Neural cell (in vitro differentiated cells): ENCODE data around the gene PSMC6. TPM values are rescaled to one million over a fixed set of nuclear protein-coding genes. Genes with fewer than 3 reads are reported as not detected.

Experiments
- H2AFZ ChIP-seq: fragments of 200-600, 300-800 bp; sonication (generic), shearing (Covaris generic); 2 replicates; pipeline ENCODE4 v1.6.0; 2014; ENCODE audit warnings: low read depth, mild to moderate bottlenecking, antibody characterized with exemption, low read length, moderate library complexity
- H3F3A ChIP-seq: fragments of 200-600 bp; shearing (Covaris generic); 2 replicates; pipeline ENCODE4 v1.6.1; 2016; ENCODE audit warnings: mild to moderate bottlenecking, moderate library complexity, mixed read lengths, antibody characterized with exemption, low read length; ENCODE audit not compliant: insufficient read depth, poor library complexity, severe bottlenecking
- H3K27ac ChIP-seq: fragments of 200-600, 300-800 bp; sonication (generic), shearing (Covaris generic); 2 replicates; pipeline ENCODE4 v1.5.1; 2014; ENCODE audit warnings: mild to moderate bottlenecking, low read length, moderate library complexity
- H3K27me3 ChIP-seq: fragments of 300-800, 200-600 bp; sonication (generic), shearing (Covaris generic); 2 replicates; pipeline ENCODE4 v1.6.0; 2014; ENCODE audit warnings: mild to moderate bottlenecking, low read depth, low read length, moderate library complexity; ENCODE audit not compliant: insufficient read depth
- H3K36me3 ChIP-seq: fragments of 300-800, 200-600 bp; sonication (generic), shearing (Covaris generic); 2 replicates; pipeline ENCODE4 v1.5.1; 2014; ENCODE audit warnings: mild to moderate bottlenecking, antibody characterized with exemption, low read length, moderate library complexity; ENCODE audit not compliant: insufficient read depth
- H3K4me2 ChIP-seq: fragments of 300-800, 200-600 bp; sonication (generic), shearing (Covaris generic); 2 replicates; pipeline ENCODE4 v1.6.0; 2014; ENCODE audit warnings: mild to moderate bottlenecking, low read length
- H3K4me3 ChIP-seq: fragments of 300-800, 200-600 bp; sonication (generic), shearing (Covaris generic); 2 replicates; pipeline ENCODE4 v1.5.1; 2014; ENCODE audit warnings: mild to moderate bottlenecking, low read length, moderate library complexity
- H3K79me2 ChIP-seq: fragments of 200-600 bp; shearing (Covaris generic); replicated peaks from 2 replicates; pipeline ENCODE4 v1.6.0; 2014; ENCODE audit warnings: mild to moderate bottlenecking, low read length, moderate library complexity; ENCODE audit not compliant: insufficient read depth
- H3K9ac ChIP-seq: fragments of 300-800, 200-600 bp; sonication (generic), shearing (Covaris generic); 2 replicates; pipeline ENCODE4 v1.6.1; 2016; ENCODE audit warnings: mild to moderate bottlenecking, low read length, mixed read lengths
- H3K9me2 ChIP-seq: fragments of 200-600 bp; shearing (Covaris generic); 2 replicates; pipeline ENCODE4 v1.6.1; 2016; ENCODE audit warnings: mild to moderate bottlenecking, low read length, mixed read lengths; ENCODE audit not compliant: insufficient read depth
- H3K9me3 ChIP-seq: fragments of 200-600, 300-800 bp; sonication (generic), shearing (Covaris generic); 2 replicates; pipeline ENCODE4 v1.6.1; 2016; ENCODE audit warnings: mild to moderate bottlenecking, mixed run types, low read length, moderate library complexity, mixed read lengths
- H4K20me1 ChIP-seq: fragments of 200-600 bp; shearing (Covaris generic); 2 replicates; pipeline ENCODE4 v1.6.1; 2016; ENCODE audit warnings: mild to moderate bottlenecking, mixed run types; ENCODE audit not compliant: insufficient read depth
- EP300 ChIP-seq: fragments of 450-650 bp; conservative IDR thresholded peaks from 2 replicates; pipeline ENCODE4 v1.6.1; 2014; ENCODE audit warnings: antibody characterized with exemption, mild to moderate bottlenecking, moderate library complexity; ENCODE audit not compliant: poor library complexity, severe bottlenecking
- EZH2 ChIP-seq: fragments of 200-600, 300-800 bp; shearing (Covaris generic), sonication (generic); IDR thresholded peaks from 2 replicates; pipeline ENCODE4 v1.6.1; 2014; ENCODE audit warnings: antibody characterized with exemption, low read length, borderline replicate concordance, mild to moderate bottlenecking; ENCODE audit not compliant: insufficient read depth, poor library complexity, severe bottlenecking
- MXI1 ChIP-seq: fragments of 450-650 bp; conservative IDR thresholded peaks from 2 replicates; pipeline ENCODE4 v1.6.1; 2014; ENCODE audit warnings: antibody characterized with exemption, mild to moderate bottlenecking; ENCODE audit not compliant: poor library complexity, severe bottlenecking
- POLR2AphosphoS5 ChIP-seq: IDR thresholded peaks from 2 replicates; pipeline ENCODE4 v1.6.1; 2012
- RAD21 ChIP-seq: fragments of 450-650 bp; conservative IDR thresholded peaks from 2 replicates; pipeline ENCODE4 v1.6.1; 2014; ENCODE audit warnings: antibody characterized with exemption, mild to moderate bottlenecking, moderate library complexity
- SMC3 ChIP-seq: fragments of 450-650 bp; conservative IDR thresholded peaks from 2 replicates; pipeline ENCODE4 v1.6.1; 2014; ENCODE audit warnings: antibody characterized with exemption, mild to moderate bottlenecking, moderate library complexity; ENCODE audit not compliant: poor library complexity
- TAF1 ChIP-seq: IDR thresholded peaks from 2 replicates; pipeline ENCODE4 v1.6.1; 2012; ENCODE audit warnings: low read depth
- polyA plus RNA-seq: library from polyadenylated mRNA; depleted of rRNA; stranded (reverse); fragments of >200 nt; gene quantifications from 2 replicates; pipeline ENCODE4 v1.2.3, GENCODE V29; 2014
- TF ChIP-seq, protein P1 (sequence below): IDR thresholded peaks from 2 replicates; pipeline ENCODE4 v1.6.1; 2012; ENCODE audit warnings: borderline replicate concordance
- TF ChIP-seq, protein P2 (sequence below): fragments of 450-650 bp; IDR thresholded peaks from 2 replicates; pipeline ENCODE4 v1.5.1; 2014; ENCODE audit warnings: antibody characterized with exemption, mild to moderate bottlenecking, moderate library complexity; ENCODE audit not compliant: poor library complexity, severe bottlenecking

The PSMC6 gene
- polyA plus RNA-seq, 1 donor from 2014 or later, result 254 TPM

GRCh38 chr14:52693036-52693435, 14.0 kb upstream of the PSMC6 start:
- Histone ChIP-seq H3K36me3 (no peaks in the 10 kb centered on the region), H3K4me3 (no peak overlapping the region), H3K9me2 (no peaks in the 10 kb centered on the region), H3K9ac (no peak overlapping the region), H3K79me2 (peaks cover 59% of the 10 kb centered on the region), H3F3A (peaks cover 5% of the 10 kb centered on the region), H3K9me3 (no peaks in the 10 kb centered on the region), H3K27ac (no peak overlapping the region), H4K20me1 (peaks cover 2% of the 10 kb centered on the region), H3K4me2 (no peak overlapping the region), H2AFZ (no peak overlapping the region), H3K27me3 (no peaks in the 10 kb centered on the region)
- no peak for TF ChIP-seq POLR2AphosphoS5
- TF ChIP-seq TAF1, result no peak
- TF ChIP-seq MXI1, result no peak
- TF ChIP-seq EP300, result no peak
- TF ChIP-seq RAD21, result no peak
- TF ChIP-seq EZH2, result no peak
- TF ChIP-seq SMC3, result no peak
- TF ChIP-seq, protein P1, sequence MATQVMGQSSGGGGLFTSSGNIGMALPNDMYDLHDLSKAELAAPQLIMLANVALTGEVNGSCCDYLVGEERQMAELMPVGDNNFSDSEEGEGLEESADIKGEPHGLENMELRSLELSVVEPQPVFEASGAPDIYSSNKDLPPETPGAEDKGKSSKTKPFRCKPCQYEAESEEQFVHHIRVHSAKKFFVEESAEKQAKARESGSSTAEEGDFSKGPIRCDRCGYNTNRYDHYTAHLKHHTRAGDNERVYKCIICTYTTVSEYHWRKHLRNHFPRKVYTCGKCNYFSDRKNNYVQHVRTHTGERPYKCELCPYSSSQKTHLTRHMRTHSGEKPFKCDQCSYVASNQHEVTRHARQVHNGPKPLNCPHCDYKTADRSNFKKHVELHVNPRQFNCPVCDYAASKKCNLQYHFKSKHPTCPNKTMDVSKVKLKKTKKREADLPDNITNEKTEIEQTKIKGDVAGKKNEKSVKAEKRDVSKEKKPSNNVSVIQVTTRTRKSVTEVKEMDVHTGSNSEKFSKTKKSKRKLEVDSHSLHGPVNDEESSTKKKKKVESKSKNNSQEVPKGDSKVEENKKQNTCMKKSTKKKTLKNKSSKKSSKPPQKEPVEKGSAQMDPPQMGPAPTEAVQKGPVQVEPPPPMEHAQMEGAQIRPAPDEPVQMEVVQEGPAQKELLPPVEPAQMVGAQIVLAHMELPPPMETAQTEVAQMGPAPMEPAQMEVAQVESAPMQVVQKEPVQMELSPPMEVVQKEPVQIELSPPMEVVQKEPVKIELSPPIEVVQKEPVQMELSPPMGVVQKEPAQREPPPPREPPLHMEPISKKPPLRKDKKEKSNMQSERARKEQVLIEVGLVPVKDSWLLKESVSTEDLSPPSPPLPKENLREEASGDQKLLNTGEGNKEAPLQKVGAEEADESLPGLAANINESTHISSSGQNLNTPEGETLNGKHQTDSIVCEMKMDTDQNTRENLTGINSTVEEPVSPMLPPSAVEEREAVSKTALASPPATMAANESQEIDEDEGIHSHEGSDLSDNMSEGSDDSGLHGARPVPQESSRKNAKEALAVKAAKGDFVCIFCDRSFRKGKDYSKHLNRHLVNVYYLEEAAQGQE, result no peak
- TF ChIP-seq, protein P2, sequence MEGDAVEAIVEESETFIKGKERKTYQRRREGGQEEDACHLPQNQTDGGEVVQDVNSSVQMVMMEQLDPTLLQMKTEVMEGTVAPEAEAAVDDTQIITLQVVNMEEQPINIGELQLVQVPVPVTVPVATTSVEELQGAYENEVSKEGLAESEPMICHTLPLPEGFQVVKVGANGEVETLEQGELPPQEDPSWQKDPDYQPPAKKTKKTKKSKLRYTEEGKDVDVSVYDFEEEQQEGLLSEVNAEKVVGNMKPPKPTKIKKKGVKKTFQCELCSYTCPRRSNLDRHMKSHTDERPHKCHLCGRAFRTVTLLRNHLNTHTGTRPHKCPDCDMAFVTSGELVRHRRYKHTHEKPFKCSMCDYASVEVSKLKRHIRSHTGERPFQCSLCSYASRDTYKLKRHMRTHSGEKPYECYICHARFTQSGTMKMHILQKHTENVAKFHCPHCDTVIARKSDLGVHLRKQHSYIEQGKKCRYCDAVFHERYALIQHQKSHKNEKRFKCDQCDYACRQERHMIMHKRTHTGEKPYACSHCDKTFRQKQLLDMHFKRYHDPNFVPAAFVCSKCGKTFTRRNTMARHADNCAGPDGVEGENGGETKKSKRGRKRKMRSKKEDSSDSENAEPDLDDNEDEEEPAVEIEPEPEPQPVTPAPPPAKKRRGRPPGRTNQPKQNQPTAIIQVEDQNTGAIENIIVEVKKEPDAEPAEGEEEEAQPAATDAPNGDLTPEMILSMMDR, result no peak

- H3F3A ChIP-seq, result peaks cover 5% of the 10 kb centered on the region
- no peaks in the 10 kb centered on the region for H3K27me3 ChIP-seq
- no peak overlapping the region for H2AFZ ChIP-seq
- peaks cover 2% of the 10 kb centered on the region for H4K20me1 ChIP-seq
- H3K9ac ChIP-seq, result no peak overlapping the region
- TF ChIP-seq EP300 (no peak), POLR2AphosphoS5 (no peak), RAD21 (no peak), MXI1 (no peak), SMC3 (no peak), EZH2 (no peak)
- TF ChIP-seq, protein P1, result no peak
- H3K27ac ChIP-seq, result no peak overlapping the region
- peaks cover 56% of the 10 kb centered on the region for H3K79me2 ChIP-seq
- H3K4me2 ChIP-seq, result peak overlapping the region; percentile 79
- no peaks in the 10 kb centered on the region for H3K9me2 ChIP-seq
- no peaks in the 10 kb centered on the region for H3K9me3 ChIP-seq
- H3K36me3 ChIP-seq, result no peaks in the 10 kb centered on the region
- peak overlapping the region; percentile 99 for H3K4me3 ChIP-seq
These were observed 13.5 kb upstream of the PSMC6 start for GRCh38 chr14:52693532-52693931.
